Measurements from ENCODE around the gene SEMA3G.

- TF ChIP-seq CTCF (conservative IDR thresholded peaks at IDR 0.05; ENCODE audit: low read depth, low read length) (no peak), EZH2phosphoT487 (IDR thresholded peaks at IDR 0.05; ENCODE audit: borderline replicate concordance, low read length) (no peak), EZH2 (IDR thresholded peaks at IDR 0.05; ENCODE audit: low read length, unreplicated experiment) (no peak)
Measured at GRCh38 chr3:52450489-52451236, 5.8 kb upstream of the SEMA3G start.
